ENCODE measurements around the gene PARD6G.

- TF ChIP-seq CTCF (IDR thresholded peaks at IDR 0.05) (no peak), POLR2A (IDR thresholded peaks at IDR 0.05) (no peak)
Measured at GRCh38 chr18:80244956-80245730, 2.2 kb downstream of the PARD6G start.

All from body of pancreas (tissue), 4 donors.